GM23338 (cell line): Measurements from ENCODE around the gene ARID1B. TPM values are rescaled to one million over a fixed set of nuclear protein-coding genes. Genes with fewer than 3 reads are reported as not detected.
A peak's percentile ranks its signal among the peaks of the same experiment; 100 is the strongest.

Source experiments
- ATAC-seq: fragments of 200-7000 bp; cut with Tn5 transposase; 3 replicates; pipeline ENCODE4 v1.9.1; 2020
- DNase-seq: peaks from one replicate; pipeline ENCODE4 v3.0.0-alpha.2; 2015; ENCODE audit warnings: low spot score
- H2AFZ ChIP-seq: fragments of 200-600 bp; sonication (generic); 2 replicates; pipeline ENCODE4 v1.8.0; 2016; ENCODE audit warnings: antibody characterized with exemption, mild to moderate bottlenecking, moderate library complexity
- H3F3A ChIP-seq: fragments of 200-600 bp; sonication (generic); replicated peaks from 2 replicates; pipeline ENCODE4 v1.8.0; 2017; ENCODE audit warnings: antibody characterized with exemption, mixed run types, low read depth
- H3K27ac ChIP-seq: fragments of 200-600 bp; sonication (generic); 2 replicates; pipeline ENCODE4 v1.6.1; 2016; ENCODE audit warnings: low read depth
- H3K27me3 ChIP-seq: fragments of 200-600 bp; sonication (generic); 2 replicates; pipeline ENCODE4 v1.8.0; 2016; ENCODE audit warnings: mild to moderate bottlenecking, mixed run types, moderate library complexity; ENCODE audit not compliant: insufficient read depth
- H3K36me3 ChIP-seq: fragments of 200-600 bp; sonication (generic); 2 replicates; pipeline ENCODE4 v1.8.0; 2016; ENCODE audit warnings: mild to moderate bottlenecking; ENCODE audit not compliant: insufficient read depth
- H3K4me1 ChIP-seq: fragments of 200-600 bp; sonication (generic); 2 replicates; pipeline ENCODE4 v1.8.0; 2016; ENCODE audit warnings: mild to moderate bottlenecking, moderate library complexity; ENCODE audit not compliant: insufficient read depth
- H3K4me2 ChIP-seq: fragments of 200-600 bp; sonication (generic); 2 replicates; pipeline ENCODE4 v1.7.1; 2017; ENCODE audit warnings: mixed run types
- H3K4me3 ChIP-seq: fragments of 200-600 bp; sonication (generic); 2 replicates; pipeline ENCODE4 v1.6.1; 2016; ENCODE audit warnings: mixed run types
- H3K79me2 ChIP-seq: fragments of 200-600 bp; sonication (generic); replicated peaks from 2 replicates; pipeline ENCODE4 v1.8.0; 2017; ENCODE audit warnings: mild to moderate bottlenecking; ENCODE audit not compliant: insufficient read depth
- H3K9me2 ChIP-seq: fragments of 200-600 bp; sonication (generic); 2 replicates; pipeline ENCODE4 v1.8.0; 2017; ENCODE audit not compliant: insufficient read depth
- H4K20me1 ChIP-seq: fragments of 200-600 bp; sonication (generic); replicated peaks from 2 replicates; pipeline ENCODE4 v1.8.0; 2017; ENCODE audit warnings: mild to moderate bottlenecking; ENCODE audit not compliant: insufficient read depth
- H3K27ac Mint-ChIP-seq: 2 replicates; pipeline ENCODE4 v1.8.0; 2020; ENCODE audit warnings: inconsistent platforms, mild to moderate bottlenecking, moderate library complexity, mixed read lengths
- H3K27me3 Mint-ChIP-seq: 3 replicates; pipeline ENCODE4 v1.8.0; 2022; ENCODE audit warnings: low read depth, mild to moderate bottlenecking, moderate library complexity, mixed read lengths, inconsistent platforms; ENCODE audit not compliant: insufficient read depth, poor library complexity
- H3K36me3 Mint-ChIP-seq: 3 replicates; pipeline ENCODE4 v1.8.0; 2021; ENCODE audit warnings: low read depth, mild to moderate bottlenecking, inconsistent platforms, moderate library complexity, mixed read lengths
- H3K4me1 Mint-ChIP-seq: 3 replicates; pipeline ENCODE4 v1.8.0; 2020; ENCODE audit warnings: mild to moderate bottlenecking, inconsistent platforms, mixed read lengths
- H3K4me3 Mint-ChIP-seq: 3 replicates; pipeline ENCODE4 v1.8.0; 2021; ENCODE audit warnings: moderate library complexity, mild to moderate bottlenecking, inconsistent platforms, mixed read lengths
- H3K9me3 Mint-ChIP-seq: 3 replicates; pipeline ENCODE4 v1.8.0; 2020; ENCODE audit warnings: moderate library complexity, mild to moderate bottlenecking, inconsistent platforms, mixed read lengths
- ETS1 ChIP-seq: IDR thresholded peaks from 2 replicates; pipeline ENCODE4 v1.6.1; 2016; ENCODE audit warnings: antibody characterized with exemption
- JUNB ChIP-seq: IDR thresholded peaks from one replicate; pipeline ENCODE4 v1.6.1; 2016; ENCODE audit warnings: antibody characterized with exemption; ENCODE audit not compliant: unreplicated experiment
- NANOG ChIP-seq: IDR thresholded peaks from 2 replicates; pipeline ENCODE4 v1.6.1; 2016; ENCODE audit warnings: antibody characterized with exemption, borderline replicate concordance
- REST ChIP-seq: IDR thresholded peaks from one replicate; pipeline ENCODE4 v1.6.1; 2018; ENCODE audit warnings: antibody characterized with exemption; ENCODE audit not compliant: unreplicated experiment
- ZNF114 ChIP-seq: fragments of 250-450 bp; sonication (Bioruptor Pico); IDR thresholded peaks from 2 replicates; pipeline ENCODE4 v1.5.0; 2020; ENCODE audit warnings: mild to moderate bottlenecking, moderate library complexity
- ZNF331 ChIP-seq: fragments of 250-450 bp; sonication (Bioruptor Pico); IDR thresholded peaks from 2 replicates; pipeline ENCODE4 v1.5.0; 2020; ENCODE audit warnings: low read depth, mild to moderate bottlenecking, moderate library complexity
- polyA plus RNA-seq: library from polyadenylated mRNA; unstranded; fragments of >200 nt; fragmentation: Nextera tagmentation; extraction: Ambion mirVana; gene quantifications from 2 replicates; pipeline ENCODE4 v1.2.1, GENCODE V29; 2016
- total RNA-seq: library from RNA; depleted of rRNA; stranded (reverse); fragments of >200 nt; shearing (Covaris generic); gene quantifications from 2 replicates; pipeline ENCODE4 v1.2.3, GENCODE V29; 2014

Gene ARID1B
- total and polyA plus RNA-seq, 2 experiments from 2014 or later, result 59.3 to 72.2 TPM

- no peak for TF ChIP-seq REST
These were observed 65.5 kb downstream of the ARID1B start (continued) for GRCh38 chr6:156842598-156843250.

GRCh38 chr6:156844089-156844488 lies 66.9 kb downstream of the ARID1B start:
- no peak for TF ChIP-seq ETS1
- TF ChIP-seq ZNF331 (CRISPR knock-in tag), result no peak
- no peak for TF ChIP-seq JUNB
- no peak for TF ChIP-seq NANOG
- TF ChIP-seq ZNF114 (CRISPR knock-in tag), result no peak
- no peak for TF ChIP-seq REST
- Mint-ChIP-seq H3K27me3 (peaks cover 11% of the 10 kb centered on the region), H3K4me3 (no peak overlapping the region), H3K4me1 (peaks cover 87% of the 10 kb centered on the region), H3K9me3 (no peaks in the 10 kb centered on the region), H3K27ac (peak overlapping the region; percentile 9; the same call in 1 of the 2 replicates), H3K36me3 (no peaks in the 10 kb centered on the region; the same call in 2 of the 3 replicates)
- H3K9me2 ChIP-seq, result no peaks in the 10 kb centered on the region
- no peak overlapping the region for H3K4me2 ChIP-seq
- no peaks in the 10 kb centered on the region for H3F3A ChIP-seq
- ATAC-seq (no peak), DNase-seq (no peak)
- H3K27ac ChIP-seq, result no peak overlapping the region
- peaks cover 19% of the 10 kb centered on the region for H4K20me1 ChIP-seq
- H3K4me1 ChIP-seq, result peaks cover 63% of the 10 kb centered on the region
- H3K4me3 ChIP-seq, result no peak overlapping the region
- H3K79me2 ChIP-seq, result peaks cover 100% of the 10 kb centered on the region
- H3K36me3 ChIP-seq, result no peaks in the 10 kb centered on the region
- H2AFZ ChIP-seq, result no peak overlapping the region
- H3K27me3 ChIP-seq, result no peaks in the 10 kb centered on the region
